PC-3 (cell line): ENCODE data around the gene SCN4B. TPM values are rescaled to one million over a fixed set of nuclear protein-coding genes. Genes with fewer than 3 reads are reported as not detected.

Source experiments
- ATAC-seq: fragments of 200-7000 bp; cut with Tn5 transposase; 2 replicates; pipeline ENCODE4 v1.9.1; 2020; ENCODE audit warnings: mild to moderate bottlenecking, moderate library complexity
- BruUV-seq: library from RNA; stranded (reverse); fragments of 400-500 nt; replicated peaks from 2 replicates; lab custom pipeline; 2021; lab: Mats Ljungman, UMichigan
- CTCF ChIA-PET: fragments of 300-600 bp; sonication (Branson Sonifier 250); formaldehyde crosslinking; loops from one replicate; lab custom pipeline; 2022; ENCODE audit warnings: antibody characterized with exemption; lab: Charles Lee
- POLR2A ChIA-PET: fragments of 300-600 bp; sonication (Branson Sonifier 250); formaldehyde crosslinking; loops from one replicate; lab custom pipeline; 2022; ENCODE audit warnings: antibody characterized with exemption; ENCODE audit not compliant: unreplicated experiment; lab: Charles Lee
- DNase-seq: peaks from one replicate; pipeline ENCODE4 v3.0.0-alpha.2; 2015
- H2AFZ ChIP-seq: fragments of 300-600 bp; sonication (generic); 2 replicates; pipeline ENCODE4 v1.6.0; 2016; ENCODE audit warnings: antibody characterized with exemption, low read length
- H3F3A ChIP-seq: fragments of 300-600 bp; sonication (generic); one replicate; pipeline ENCODE4 v1.6.0; 2017; ENCODE audit warnings: antibody characterized with exemption, low read length, control low read depth, mild to moderate bottlenecking; ENCODE audit not compliant: unreplicated experiment
- H3K27ac ChIP-seq: fragments of 300-600 bp; sonication (generic); 2 replicates; pipeline ENCODE4 v1.5.1; 2016; ENCODE audit warnings: mild to moderate bottlenecking, low read length
- H3K27me3 ChIP-seq: fragments of 300-600 bp; sonication (generic); 2 replicates; pipeline ENCODE4 v1.6.1; 2016; ENCODE audit warnings: low read length, mixed read lengths
- H3K36me3 ChIP-seq: fragments of 300-600 bp; sonication (generic); 2 replicates; pipeline ENCODE4 v1.6.1; 2016; ENCODE audit warnings: low read depth, mixed run types, low read length, mixed read lengths
- H3K4me1 ChIP-seq: fragments of 300-600 bp; sonication (generic); 2 replicates; pipeline ENCODE4 v1.5.1; 2016; ENCODE audit warnings: low read length; ENCODE audit not compliant: insufficient read depth
- H3K4me2 ChIP-seq: fragments of 300-600 bp; sonication (generic); 2 replicates; pipeline ENCODE4 v1.6.0; 2016; ENCODE audit warnings: low read length
- H3K4me3 ChIP-seq: fragments of 300-600 bp; sonication (generic); 2 replicates; pipeline ENCODE4 v1.5.1; 2016; ENCODE audit warnings: mild to moderate bottlenecking, low read length, mixed read lengths
- H3K79me2 ChIP-seq: fragments of 300-600 bp; sonication (generic); 2 replicates; pipeline ENCODE4 v1.6.1; 2017; ENCODE audit warnings: low read length, mixed read lengths
- H3K9ac ChIP-seq: fragments of 300-600 bp; sonication (generic); 2 replicates; pipeline ENCODE4 v1.6.0; 2016; ENCODE audit warnings: mild to moderate bottlenecking, low read length
- H3K9me2 ChIP-seq: fragments of 300-600 bp; sonication (generic); replicated peaks from 2 replicates; pipeline ENCODE4 v1.6.1; 2016; ENCODE audit warnings: mixed run types, low read length, mixed read lengths
- H3K9me3 ChIP-seq: fragments of 300-600 bp; sonication (generic); 2 replicates; pipeline ENCODE4 v1.6.1; 2016; ENCODE audit warnings: low read length, mixed read lengths
- H4K20me1 ChIP-seq: fragments of 300-600 bp; sonication (generic); 2 replicates; pipeline ENCODE4 v1.6.1; 2016; ENCODE audit warnings: low read length, mixed read lengths
- CTCF ChIP-seq: fragments of 300-600 bp; sonication (generic); conservative IDR thresholded peaks from 2 replicates; pipeline ENCODE4 v1.5.1; 2017; ENCODE audit warnings: antibody characterized with exemption, low read depth, mild to moderate bottlenecking, low read length
- EZH2 ChIP-seq: fragments of 300-600 bp; sonication (generic); IDR thresholded peaks from one replicate; pipeline ENCODE4 v1.6.1; 2017; ENCODE audit warnings: antibody characterized with exemption, mild to moderate bottlenecking, low read length; ENCODE audit not compliant: unreplicated experiment
- EZH2phosphoT487 ChIP-seq: fragments of 300-600 bp; sonication (generic); IDR thresholded peaks from 2 replicates; pipeline ENCODE4 v1.6.1; 2018; ENCODE audit warnings: mild to moderate bottlenecking, antibody characterized with exemption, low read length, borderline replicate concordance
- intact Hi-C: fragments of 100-400 bp; cut with micrococcal nuclease; formaldehyde crosslinking; loops from 2 replicates; pipeline ENCODE4 v1.9.0; 2023
- total RNA-seq: library from RNA; depleted of rRNA; stranded (reverse); fragments of >200 nt; gene quantifications from 2 replicates; pipeline ENCODE4 v1.2.3, GENCODE V29; 2014

The SCN4B gene
- total RNA-seq, 1 experiment from 2014 or later: not detected

- ChIA-PET CTCF (no interaction called here), POLR2A (no interaction called here)
- H3K79me2 ChIP-seq: no peaks in the 10 kb centered on the region
These were observed 16.8 kb downstream of the SCN4B start for GRCh38 chr11:118135796-118136165.

GRCh38 chr11:118135051-118135795 is 17.4 kb downstream of the SCN4B start:
- Histone ChIP-seq H3K36me3 (no peaks in the 10 kb centered on the region), H3K27ac (no peak overlapping the region), H3K9me2 (no peaks in the 10 kb centered on the region), H3K4me2 (no peak overlapping the region), H4K20me1 (no peaks in the 10 kb centered on the region), H3K4me1 (no peaks in the 10 kb centered on the region), H3F3A (no peaks in the 10 kb centered on the region), H3K9me3 (no peaks in the 10 kb centered on the region), H3K27me3 (peaks cover 85% of the 10 kb centered on the region), H3K4me3 (no peak overlapping the region), H3K9ac (no peak overlapping the region), H2AFZ (no peak overlapping the region), H3K79me2 (no peaks in the 10 kb centered on the region)
- CTCF ChIA-PET: no interaction called here
- intact Hi-C loops: no loop called here
- TF ChIP-seq EZH2 (no peak), CTCF (no peak), EZH2phosphoT487 (no peak)
- BruUV-seq: no TSS peak
- ATAC-seq: no peak
- no peak for DNase-seq
- POLR2A ChIA-PET: no interaction called here

More at GRCh38 chr11:118135796-118136165, 16.8 kb downstream of the SCN4B start:
- H3K27me3 ChIP-seq: peaks cover 87% of the 10 kb centered on the region
- H3K9me2 ChIP-seq: no peaks in the 10 kb centered on the region
- BruUV-seq: no TSS peak
- no peaks in the 10 kb centered on the region for H3F3A ChIP-seq
- intact Hi-C loops: no loop called here
- H3K4me1 ChIP-seq: no peaks in the 10 kb centered on the region
- TF ChIP-seq EZH2phosphoT487: no peak
- TF ChIP-seq CTCF: no peak
- no peak for TF ChIP-seq EZH2
- no peak overlapping the region for H3K4me3 ChIP-seq
- no peak overlapping the region for H3K27ac ChIP-seq
- H3K4me2 ChIP-seq: no peak overlapping the region
- H3K9me3 ChIP-seq: no peaks in the 10 kb centered on the region
- H3K9ac ChIP-seq: no peak overlapping the region
- no peak overlapping the region for H2AFZ ChIP-seq
- ATAC-seq (no peak), DNase-seq (no peak)
- H3K36me3 ChIP-seq: no peaks in the 10 kb centered on the region
- no peaks in the 10 kb centered on the region for H4K20me1 ChIP-seq

- no peaks in the 10 kb centered on the region for H3K36me3 ChIP-seq
- H3K4me2 ChIP-seq: no peak overlapping the region
- H4K20me1 ChIP-seq: no peaks in the 10 kb centered on the region
- no peaks in the 10 kb centered on the region for H3K9me2 ChIP-seq
- ATAC-seq (no peak), DNase-seq (no peak)
- no peaks in the 10 kb centered on the region for H3F3A ChIP-seq
- H2AFZ ChIP-seq: no peak overlapping the region
- H3K27ac ChIP-seq: no peak overlapping the region
- intact Hi-C loops: no loop called here
- H3K27me3 ChIP-seq: peaks cover 87% of the 10 kb centered on the region
- BruUV-seq: no TSS peak
- ChIA-PET POLR2A (interaction anchor here (0.5 to 0.6 kb wide), 2 partner anchors 238 to 502 kb away, joined by 4 to 5 read pairs; no protein-coding TSS in a partner anchor), CTCF (no interaction called here)
- H3K79me2 ChIP-seq: no peaks in the 10 kb centered on the region
- H3K4me3 ChIP-seq: no peak overlapping the region
- H3K9ac ChIP-seq: no peak overlapping the region
- H3K4me1 ChIP-seq: no peaks in the 10 kb centered on the region
- no peaks in the 10 kb centered on the region for H3K9me3 ChIP-seq
- no peak for TF ChIP-seq EZH2phosphoT487
- no peak for TF ChIP-seq CTCF
- no peak for TF ChIP-seq EZH2
These were observed 18.8 kb downstream of the SCN4B start for GRCh38 chr11:118133816-118134215.
